Mesendoderm (in vitro differentiated cells): Measurements from ENCODE around the gene BCORL1.

Experiments used
- DNase-seq: peaks from one replicate; pipeline ENCODE4 v3.0.0; 2013
- H2AK5ac ChIP-seq: 2 replicates; pipeline ENCODE4 v1.6.1; 2013; ENCODE audit warnings: low read length, inconsistent platforms
- H2BK120ac ChIP-seq: 2 replicates; pipeline ENCODE4 v1.6.1; 2013; ENCODE audit warnings: low read depth, mild to moderate bottlenecking, low read length, moderate library complexity, mixed read lengths
- H2BK15ac ChIP-seq: replicated peaks from 2 replicates; pipeline ENCODE4 v1.6.1; 2013; ENCODE audit warnings: low read depth, mild to moderate bottlenecking, moderate library complexity
- H2BK5ac ChIP-seq: 2 replicates; pipeline ENCODE4 v1.6.1; 2013; ENCODE audit warnings: low read length, inconsistent platforms
- H3K18ac ChIP-seq: 2 replicates; pipeline ENCODE4 v1.6.1; 2013; ENCODE audit warnings: mild to moderate bottlenecking, low read length, mixed read lengths
- H3K23ac ChIP-seq: one replicate; pipeline ENCODE4 v1.6.1; 2013; ENCODE audit warnings: low read length
- H3K27ac ChIP-seq: 2 replicates; pipeline ENCODE4 v1.5.1; 2013; ENCODE audit warnings: low read depth, mild to moderate bottlenecking, inconsistent platforms, low read length, moderate library complexity
- H3K27me3 ChIP-seq: 2 replicates; pipeline ENCODE4 v1.6.1; 2013; ENCODE audit warnings: low read length, control low read depth, mild to moderate bottlenecking, inconsistent platforms; ENCODE audit not compliant: insufficient read depth, poor library complexity
- H3K36me3 ChIP-seq: 2 replicates; pipeline ENCODE4 v1.6.1; 2013; ENCODE audit warnings: low read length, inconsistent platforms; ENCODE audit not compliant: control insufficient read depth, insufficient read depth
- H3K4ac ChIP-seq: one replicate; pipeline ENCODE4 v1.6.1; 2013; ENCODE audit warnings: low read depth, mild to moderate bottlenecking, low read length, moderate library complexity
- H3K4me1 ChIP-seq: 2 replicates; pipeline ENCODE4 v1.6.1; 2013; ENCODE audit warnings: low read depth, low read length, inconsistent platforms; ENCODE audit not compliant: control insufficient read depth
- H3K4me2 ChIP-seq: 2 replicates; pipeline ENCODE4 v1.6.1; 2013; ENCODE audit warnings: low read length
- H3K4me3 ChIP-seq: 2 replicates; pipeline ENCODE4 v1.5.1; 2013; ENCODE audit warnings: mild to moderate bottlenecking, low read length
- H3K56ac ChIP-seq: one replicate; pipeline ENCODE4 v1.6.1; 2013; ENCODE audit warnings: low read length
- H3K79me1 ChIP-seq: 2 replicates; pipeline ENCODE4 v1.6.1; 2013; ENCODE audit warnings: low read length, inconsistent platforms
- H3K79me2 ChIP-seq: 2 replicates; pipeline ENCODE4 v1.6.1; 2013; ENCODE audit warnings: mild to moderate bottlenecking, low read length; ENCODE audit not compliant: control insufficient read depth, insufficient read depth
- H3K9ac ChIP-seq: 2 replicates; pipeline ENCODE4 v1.6.1; 2013; ENCODE audit warnings: low read length, inconsistent platforms
- H4K5ac ChIP-seq: one replicate; pipeline ENCODE4 v1.6.1; 2013; ENCODE audit warnings: low read length
- H4K8ac ChIP-seq: one replicate; pipeline ENCODE4 v1.6.1; 2013; ENCODE audit warnings: low read depth, mild to moderate bottlenecking, control low read depth, low read length, moderate library complexity
- WGBS: extraction: QIAGEN DNeasy Blood & Tissue Kit; methylation state at CpG from one replicate; pipeline ENCODE4 v1.1.7; 2013; ENCODE audit warnings: low lambda C conversion rate, missing lambda C conversion rate; ENCODE audit not compliant: insufficient coverage; ENCODE audit errors: extremely low coverage; 5-methylcytosine and 5-hydroxymethylcytosine counted together

BCORL1 gene

GRCh38 chrX:130085551-130086446 lies 103.4 kb downstream of the BCORL1 start:
- no peak overlapping the region for H3K18ac ChIP-seq
- H3K9ac ChIP-seq = no peak overlapping the region
- no peak overlapping the region for H4K8ac ChIP-seq
- no peak overlapping the region for H2BK15ac ChIP-seq
- H3K36me3 ChIP-seq = no peaks in the 10 kb centered on the region
- no peak overlapping the region for H3K4me3 ChIP-seq
- H3K56ac ChIP-seq = peak overlapping the region; percentile 7
- no peak overlapping the region for H3K27ac ChIP-seq
- no peak overlapping the region for H2BK5ac ChIP-seq
- H3K4me1 ChIP-seq = peaks cover 3% of the 10 kb centered on the region
- H3K4me2 ChIP-seq = no peak overlapping the region
- no peaks in the 10 kb centered on the region for H3K79me1 ChIP-seq
- H3K27me3 ChIP-seq = no peaks in the 10 kb centered on the region
- no peak overlapping the region for H2BK120ac ChIP-seq
- H3K23ac ChIP-seq = no peak overlapping the region
- H3K79me2 ChIP-seq = no peaks in the 10 kb centered on the region
- no peak overlapping the region for H3K4ac ChIP-seq
- DNase-seq = no peak
- WGBS = no CpG with 5 or more reads among the region's 11 CpGs
- no peak overlapping the region for H2AK5ac ChIP-seq
- H4K5ac ChIP-seq = no peak overlapping the region

- H2BK15ac ChIP-seq = no peak overlapping the region
- H3K56ac ChIP-seq = no peak overlapping the region
- no peak overlapping the region for H4K8ac ChIP-seq
- H3K4ac ChIP-seq = no peak overlapping the region
- WGBS = no CpG with 5 or more reads among the region's 13 CpGs
- H4K5ac ChIP-seq = no peak overlapping the region
- H2BK5ac ChIP-seq = no peak overlapping the region
- no peak overlapping the region for H3K27ac ChIP-seq
- no peak overlapping the region for H2AK5ac ChIP-seq
- H3K23ac ChIP-seq = no peak overlapping the region
- H2BK120ac ChIP-seq = no peak overlapping the region
- no peaks in the 10 kb centered on the region for H3K79me1 ChIP-seq
- no peak for DNase-seq
- H3K4me3 ChIP-seq = no peak overlapping the region
- H3K9ac ChIP-seq = no peak overlapping the region
- H3K27me3 ChIP-seq = no peaks in the 10 kb centered on the region
- H3K4me1 ChIP-seq = peaks cover 3% of the 10 kb centered on the region
- H3K4me2 ChIP-seq = no peak overlapping the region
- no peaks in the 10 kb centered on the region for H3K36me3 ChIP-seq
- H3K18ac ChIP-seq = no peak overlapping the region
- no peaks in the 10 kb centered on the region for H3K79me2 ChIP-seq
Measured at GRCh38 chrX:130086447-130087206, 104.2 kb downstream of the BCORL1 start.

GRCh38 chrX:130090364-130090763 lies 107.9 kb downstream of the BCORL1 start:
- Histone ChIP-seq H4K5ac (no peak overlapping the region), H2BK15ac (no peak overlapping the region), H3K18ac (no peak overlapping the region), H3K27me3 (no peaks in the 10 kb centered on the region), H3K79me2 (no peaks in the 10 kb centered on the region), H4K8ac (no peak overlapping the region), H3K9ac (no peak overlapping the region), H3K23ac (no peak overlapping the region), H3K4ac (no peak overlapping the region), H3K79me1 (no peaks in the 10 kb centered on the region), H2BK120ac (no peak overlapping the region), H3K56ac (no peak overlapping the region), H3K27ac (no peak overlapping the region), H3K4me1 (no peaks in the 10 kb centered on the region), H2BK5ac (no peak overlapping the region), H3K4me3 (no peak overlapping the region), H3K4me2 (no peak overlapping the region), H2AK5ac (no peak overlapping the region), H3K36me3 (no peaks in the 10 kb centered on the region)
- no peak for DNase-seq
- no CpG with 5 or more reads among the region's 3 CpGs for WGBS

GRCh38 chrX:130091980-130092522 lies 109.6 kb downstream of the BCORL1 start:
- no CpG with 5 or more reads among the region's 10 CpGs for WGBS
- Histone ChIP-seq H3K23ac (no peak overlapping the region), H3K9ac (no peak overlapping the region), H2BK120ac (no peak overlapping the region), H3K79me1 (no peaks in the 10 kb centered on the region), H3K79me2 (no peaks in the 10 kb centered on the region), H4K5ac (no peak overlapping the region), H3K56ac (no peak overlapping the region), H2BK5ac (no peak overlapping the region), H3K4ac (no peak overlapping the region), H3K27ac (no peak overlapping the region), H2BK15ac (no peak overlapping the region), H3K4me3 (no peak overlapping the region), H3K4me1 (no peaks in the 10 kb centered on the region), H3K4me2 (no peak overlapping the region), H4K8ac (no peak overlapping the region), H2AK5ac (no peak overlapping the region), H3K18ac (no peak overlapping the region), H3K36me3 (no peaks in the 10 kb centered on the region), H3K27me3 (no peaks in the 10 kb centered on the region)
- peak; percentile 70 for DNase-seq

GRCh38 chrX:130093271-130093670 lies 110.8 kb downstream of the BCORL1 start:
- no CpG with 5 or more reads among the region's 2 CpGs for WGBS
- Histone ChIP-seq H3K4me2 (no peak overlapping the region), H3K27me3 (no peaks in the 10 kb centered on the region), H3K27ac (no peak overlapping the region), H3K4ac (no peak overlapping the region), H4K8ac (no peak overlapping the region), H4K5ac (no peak overlapping the region), H3K79me2 (no peaks in the 10 kb centered on the region), H2BK120ac (no peak overlapping the region), H3K18ac (no peak overlapping the region), H3K9ac (no peak overlapping the region), H2BK15ac (no peak overlapping the region), H2AK5ac (no peak overlapping the region), H2BK5ac (no peak overlapping the region), H3K4me3 (no peak overlapping the region), H3K56ac (no peak overlapping the region), H3K36me3 (no peaks in the 10 kb centered on the region), H3K4me1 (no peaks in the 10 kb centered on the region), H3K23ac (no peak overlapping the region), H3K79me1 (no peaks in the 10 kb centered on the region)
- no peak for DNase-seq
